ENCODE results near the gene LRRC25. TPM values are rescaled to one million over a fixed set of nuclear protein-coding genes. Genes with fewer than 3 reads are reported as not detected.

The LRRC25 gene
- total and polyA plus RNA-seq, 9 donors, result 1.4 to 9.2 (median 2.4) TPM

GRCh38 chr19:18428787-18429674, 31.6 kb upstream of the LRRC25 start:
- Histone ChIP-seq H3K4me3 (peak overlapping the region; percentile 36), H3K27ac (peak overlapping the region; percentile 77 to 87), H3K36me3 (no peaks in the 10 kb centered on the region), H3K4me1 (ENCODE audit: insufficient read depth) (peaks cover 26% of the 10 kb centered on the region), H3K9me3 (no peaks in the 10 kb centered on the region), H3K27me3 (no peaks in the 10 kb centered on the region)
- peak; percentile 32 for TF ChIP-seq POLR2A (IDR thresholded peaks at IDR 0.05)
- TF ChIP-seq, protein P1, sequence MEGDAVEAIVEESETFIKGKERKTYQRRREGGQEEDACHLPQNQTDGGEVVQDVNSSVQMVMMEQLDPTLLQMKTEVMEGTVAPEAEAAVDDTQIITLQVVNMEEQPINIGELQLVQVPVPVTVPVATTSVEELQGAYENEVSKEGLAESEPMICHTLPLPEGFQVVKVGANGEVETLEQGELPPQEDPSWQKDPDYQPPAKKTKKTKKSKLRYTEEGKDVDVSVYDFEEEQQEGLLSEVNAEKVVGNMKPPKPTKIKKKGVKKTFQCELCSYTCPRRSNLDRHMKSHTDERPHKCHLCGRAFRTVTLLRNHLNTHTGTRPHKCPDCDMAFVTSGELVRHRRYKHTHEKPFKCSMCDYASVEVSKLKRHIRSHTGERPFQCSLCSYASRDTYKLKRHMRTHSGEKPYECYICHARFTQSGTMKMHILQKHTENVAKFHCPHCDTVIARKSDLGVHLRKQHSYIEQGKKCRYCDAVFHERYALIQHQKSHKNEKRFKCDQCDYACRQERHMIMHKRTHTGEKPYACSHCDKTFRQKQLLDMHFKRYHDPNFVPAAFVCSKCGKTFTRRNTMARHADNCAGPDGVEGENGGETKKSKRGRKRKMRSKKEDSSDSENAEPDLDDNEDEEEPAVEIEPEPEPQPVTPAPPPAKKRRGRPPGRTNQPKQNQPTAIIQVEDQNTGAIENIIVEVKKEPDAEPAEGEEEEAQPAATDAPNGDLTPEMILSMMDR (IDR thresholded peaks at IDR 0.05), result no peak
- peak; percentile 88 to 95 (median 92) for DNase-seq
- intact Hi-C loops (cut with DNase I), result loop anchor here in 1 of 4 donors (10.0 kb wide), 1 partner anchor 424 kb away; the partner anchor contains the start of gene ARRDC2
- 2 to 9% (median 2%) methylated on average over 46 to 76 of the region's 77 CpGs for WGBS, 3 donors

GRCh38 chr19:18428173-18428786, 30.9 kb upstream of the LRRC25 start:
- WGBS, 3 donors, result 52 to 77% (median 56%) methylated on average over 15 to 17 of the region's 17 CpGs
- Histone ChIP-seq H3K4me1 (ENCODE audit: insufficient read depth) (peaks cover 26% of the 10 kb centered on the region), H3K9me3 (no peaks in the 10 kb centered on the region), H3K36me3 (no peaks in the 10 kb centered on the region), H3K4me3 (no peak overlapping the region), H3K27me3 (no peaks in the 10 kb centered on the region), H3K27ac (peak overlapping the region; percentile 77 to 87)
- peak in 1 of 5 donors; percentile 42 for DNase-seq
- intact Hi-C loops (cut with DNase I), result loop anchor here in 1 of 4 donors (10.0 kb wide), 1 partner anchor 423 kb away; the partner anchor contains the start of gene ARRDC2
- TF ChIP-seq EP300 (IDR thresholded peaks at IDR 0.05) (no peak), POLR2A (IDR thresholded peaks at IDR 0.05) (no peak)
- TF ChIP-seq, protein P1 (IDR thresholded peaks at IDR 0.05), result no peak

GRCh38 chr19:18427743-18428113, 30.3 kb upstream of the LRRC25 start:
- intact Hi-C loops (cut with DNase I), result loop anchor here in 1 of 4 donors (10.0 kb wide), 1 partner anchor 423 kb away; the partner anchor contains the start of gene ARRDC2
- Histone ChIP-seq H3K9me3 (no peaks in the 10 kb centered on the region), H3K4me1 (ENCODE audit: insufficient read depth) (peaks cover 21% of the 10 kb centered on the region), H3K27ac (no peak overlapping the region), H3K36me3 (no peaks in the 10 kb centered on the region), H3K4me3 (no peak overlapping the region), H3K27me3 (no peaks in the 10 kb centered on the region)
- TF ChIP-seq, protein P1 (IDR thresholded peaks at IDR 0.05), result no peak
- no peak for TF ChIP-seq EP300 (IDR thresholded peaks at IDR 0.05)
- no peak for TF ChIP-seq POLR2A (IDR thresholded peaks at IDR 0.05)
- WGBS, 3 donors, result 73 to 85% (median 81%) methylated on average over 11 to 12 of the region's 12 CpGs
- no peak for DNase-seq

- 60 to 80% (median 71%) methylated on average over 16 of the region's 16 CpGs for WGBS, 3 donors
Measured at GRCh38 chr19:18427080-18427742, 29.8 kb upstream of the LRRC25 start.

More at GRCh38 chr19:18427080-18427742, 29.8 kb upstream of the LRRC25 start:
- peak in 2 of 5 donors; percentile 44 to 53 for DNase-seq
- TF ChIP-seq EP300 (IDR thresholded peaks at IDR 0.05) (no peak), POLR2A (IDR thresholded peaks at IDR 0.05) (no peak)
- TF ChIP-seq, protein P1 (IDR thresholded peaks at IDR 0.05), result no peak
- intact Hi-C loops (cut with DNase I), result loop anchor here in 1 of 4 donors (10.0 kb wide), 1 partner anchor 422 kb away; the partner anchor contains the start of gene ARRDC2
- Histone ChIP-seq H3K27ac (peak overlapping the region in 1 of 2 donors; percentile 54), H3K27me3 (no peaks in the 10 kb centered on the region), H3K4me1 (ENCODE audit: insufficient read depth) (peaks cover 17% of the 10 kb centered on the region), H3K36me3 (no peaks in the 10 kb centered on the region), H3K4me3 (no peak overlapping the region), H3K9me3 (no peaks in the 10 kb centered on the region)
